NCI-H2029 (cell line): ENCODE results near the gene B4GALT2.

Experiments used
- DNase-seq: peaks from one replicate; lab custom pipeline; 2025; lab: John Stamatoyannopoulos, UW

B4GALT2 gene

DNA sequence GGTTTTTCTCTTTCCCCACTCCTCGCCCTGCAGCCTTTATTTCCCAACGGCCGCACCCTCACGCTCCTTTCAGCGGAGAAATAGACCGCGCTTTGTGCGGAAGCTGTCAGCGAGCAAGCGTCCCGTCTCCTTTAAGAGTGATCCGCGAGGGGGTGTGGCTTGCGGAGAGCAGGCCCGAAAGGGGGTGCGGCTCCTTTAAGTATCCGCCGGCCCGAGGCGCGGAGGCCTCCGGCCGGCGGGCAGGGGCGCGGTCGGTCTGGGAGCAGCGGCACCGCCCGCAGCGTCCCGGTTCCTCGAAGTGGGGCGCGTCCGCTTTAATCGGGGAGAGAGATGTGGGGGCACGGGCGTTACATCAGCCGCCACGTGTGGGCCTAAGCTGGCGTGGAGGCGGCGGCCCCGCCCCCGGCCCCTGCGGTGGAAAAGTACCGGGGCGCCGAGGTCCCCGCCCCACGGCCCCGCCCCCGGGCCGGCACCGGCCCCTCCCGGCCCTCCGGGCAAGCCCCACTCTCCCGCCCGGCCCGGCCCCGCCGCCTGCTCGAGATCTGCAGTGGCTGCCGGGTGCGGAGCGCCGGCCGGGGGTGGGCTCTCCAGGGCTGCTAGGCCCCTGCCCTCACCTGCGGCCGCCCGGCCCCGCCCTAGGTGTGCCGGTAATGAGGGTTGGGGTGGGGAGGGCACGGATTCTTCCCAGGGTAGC lies 51.0 kb downstream of the B4GALT2 start:
- peak; percentile 95 for DNase-seq

DNA sequence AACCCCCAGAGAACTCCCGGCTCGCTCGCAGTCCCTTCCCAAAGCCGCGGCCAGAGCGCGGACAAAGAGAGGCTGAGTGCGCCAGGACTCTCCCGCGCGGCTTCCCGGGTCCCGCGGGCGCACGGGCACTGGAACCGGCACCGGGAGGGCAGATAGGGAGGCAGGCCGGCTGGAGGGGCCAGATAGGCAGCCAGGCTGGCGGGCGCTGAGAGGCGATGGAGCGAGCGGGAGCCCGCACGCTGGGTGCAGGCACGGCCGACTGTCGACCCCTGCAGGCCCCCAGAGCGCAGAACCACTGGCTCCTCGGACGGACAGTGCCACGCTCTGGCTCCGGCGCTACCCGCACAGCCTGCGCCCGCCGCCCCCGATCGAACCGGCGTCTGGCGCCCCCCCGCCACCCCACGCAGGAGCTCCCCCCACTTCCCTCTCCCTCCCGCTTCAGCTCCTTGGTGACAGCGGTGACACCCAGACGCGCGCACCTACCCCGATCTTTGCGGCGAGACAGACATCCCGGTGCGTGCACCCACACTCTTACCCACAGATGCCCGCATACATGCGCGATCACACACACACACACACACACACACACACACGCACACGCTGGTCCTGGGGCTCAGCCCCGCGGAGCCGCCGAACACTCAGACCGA lies 51.7 kb downstream of the B4GALT2 start:
- DNase-seq: peak; percentile 55

DNA sequence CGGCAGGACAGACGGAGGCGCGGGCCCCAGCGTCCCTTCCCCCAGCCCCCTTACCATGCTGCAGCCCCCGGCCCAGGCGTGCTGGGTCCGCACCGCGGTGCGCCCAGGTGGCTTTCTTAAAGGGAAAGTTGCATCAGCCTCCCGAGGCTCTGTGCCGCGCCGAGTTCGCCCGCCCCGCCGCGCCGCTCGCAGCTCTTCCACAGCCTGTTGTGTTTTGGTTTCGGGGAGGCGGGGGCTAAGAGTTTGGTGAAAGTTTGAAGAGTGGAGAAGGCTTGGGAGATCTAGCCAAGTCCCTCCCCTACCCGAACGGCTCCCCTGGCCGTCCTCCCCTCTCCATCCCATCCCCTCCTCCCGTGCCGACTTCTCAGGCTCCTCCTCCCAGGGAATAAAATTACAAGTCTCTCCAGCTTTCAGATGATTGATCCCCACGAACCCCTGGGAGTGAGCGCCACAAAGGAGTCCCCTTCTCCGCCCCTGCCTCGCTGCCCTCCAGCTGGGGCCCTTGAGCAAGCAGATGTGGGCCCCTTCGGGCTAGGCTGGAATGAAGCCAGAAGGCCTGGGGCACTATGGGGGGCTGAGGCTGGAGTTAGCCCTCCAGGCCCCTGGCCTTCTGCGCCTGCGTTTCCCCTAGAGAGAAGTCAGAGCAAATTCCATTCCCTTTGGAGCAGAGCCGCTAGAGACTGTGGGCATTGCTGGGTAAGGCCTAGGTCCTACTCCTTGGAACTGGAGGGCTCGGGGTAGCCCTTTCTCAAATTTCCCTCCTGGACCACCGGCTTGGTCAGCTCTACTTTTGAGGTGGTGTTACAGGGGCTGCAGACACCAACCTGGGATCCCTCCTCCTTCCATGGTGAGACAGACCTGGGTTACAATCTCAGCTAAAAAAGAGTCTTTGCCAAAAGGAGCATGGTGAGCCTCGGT lies 52.5 kb downstream of the B4GALT2 start, which contains the start of gene SLC6A9:
TSS of gene SLC6A9 (minus strand) at position 211 of the 918 bp plus-strand sequence. CDS start 7,185 bp downstream, outside the sequence.
- no peak for DNase-seq

DNA sequence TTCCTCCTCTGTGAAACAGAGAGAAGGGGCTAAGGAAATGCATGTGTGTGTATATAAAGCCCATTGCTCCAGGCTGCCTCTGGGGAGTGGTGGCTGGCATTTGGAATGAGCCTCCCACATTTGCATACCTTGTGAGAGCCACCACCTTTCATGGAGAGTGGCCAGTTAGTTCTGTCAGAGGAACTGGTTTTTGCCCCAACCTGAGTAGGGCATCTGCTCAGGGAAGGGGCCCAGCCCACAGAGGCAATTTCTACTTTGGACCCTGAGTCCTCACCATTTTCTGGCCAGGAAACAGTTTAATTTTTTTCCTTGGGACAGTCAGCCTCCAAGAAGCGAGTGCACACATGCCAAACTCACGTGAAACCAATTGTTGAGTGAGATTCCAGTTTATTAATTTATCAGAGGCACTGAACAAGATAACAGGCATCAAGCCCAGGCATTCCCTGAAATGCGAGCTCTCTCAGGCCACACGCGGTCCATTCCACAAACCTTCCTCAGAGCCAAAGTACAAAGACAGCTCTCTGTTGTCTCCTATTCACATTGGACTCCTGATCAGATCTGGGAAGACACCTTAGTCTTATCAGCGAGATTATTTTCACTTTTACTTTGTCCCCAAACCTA lies 53.3 kb downstream of the B4GALT2 start:
- no peak for DNase-seq

- DNase-seq: no peak
Observed at GRCh38 chr1:44033041-44033575, 54.1 kb downstream of the B4GALT2 start.

DNA sequence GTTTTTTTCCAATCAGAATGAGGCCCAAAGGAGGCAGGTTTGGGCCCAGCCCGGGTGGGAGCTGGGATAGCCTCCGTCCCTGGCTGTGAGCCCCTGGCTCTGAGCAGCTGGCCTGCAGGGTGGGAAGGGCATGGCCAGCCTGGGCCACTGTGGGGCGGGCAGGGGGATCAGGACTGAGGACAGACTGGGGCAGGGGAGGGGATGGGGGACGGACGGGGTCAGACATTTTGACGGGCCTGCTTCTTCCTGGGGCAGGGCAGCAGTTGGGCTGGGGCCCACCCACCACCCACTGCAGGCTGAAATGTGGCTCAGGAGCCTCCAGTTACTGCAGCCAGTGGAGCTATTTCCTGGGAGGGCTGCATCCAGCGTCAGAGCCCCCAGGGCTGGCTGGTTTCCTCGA lies 54.7 kb downstream of the B4GALT2 start:
- DNase-seq: no peak

DNA sequence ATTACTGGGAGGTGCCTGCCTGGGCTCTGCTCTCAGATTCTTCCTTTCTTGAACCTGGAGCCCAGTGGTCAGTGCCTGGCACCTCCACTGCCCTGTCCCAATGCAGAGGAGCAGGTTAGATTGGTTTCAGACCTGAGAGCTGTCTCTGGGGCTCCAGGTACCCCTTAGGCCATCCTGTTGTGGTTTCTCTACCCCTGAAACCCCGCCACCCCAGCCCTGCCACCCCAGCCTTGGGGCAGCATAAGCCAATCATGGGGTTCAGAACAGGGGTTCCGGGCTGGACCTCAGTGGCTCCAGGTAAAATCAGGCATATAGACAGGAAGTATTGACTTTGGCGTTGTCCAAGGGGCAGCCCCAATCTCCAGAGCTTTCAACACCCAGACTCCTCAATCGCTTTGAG lies 55.4 kb downstream of the B4GALT2 start:
- DNase-seq: no peak

DNA sequence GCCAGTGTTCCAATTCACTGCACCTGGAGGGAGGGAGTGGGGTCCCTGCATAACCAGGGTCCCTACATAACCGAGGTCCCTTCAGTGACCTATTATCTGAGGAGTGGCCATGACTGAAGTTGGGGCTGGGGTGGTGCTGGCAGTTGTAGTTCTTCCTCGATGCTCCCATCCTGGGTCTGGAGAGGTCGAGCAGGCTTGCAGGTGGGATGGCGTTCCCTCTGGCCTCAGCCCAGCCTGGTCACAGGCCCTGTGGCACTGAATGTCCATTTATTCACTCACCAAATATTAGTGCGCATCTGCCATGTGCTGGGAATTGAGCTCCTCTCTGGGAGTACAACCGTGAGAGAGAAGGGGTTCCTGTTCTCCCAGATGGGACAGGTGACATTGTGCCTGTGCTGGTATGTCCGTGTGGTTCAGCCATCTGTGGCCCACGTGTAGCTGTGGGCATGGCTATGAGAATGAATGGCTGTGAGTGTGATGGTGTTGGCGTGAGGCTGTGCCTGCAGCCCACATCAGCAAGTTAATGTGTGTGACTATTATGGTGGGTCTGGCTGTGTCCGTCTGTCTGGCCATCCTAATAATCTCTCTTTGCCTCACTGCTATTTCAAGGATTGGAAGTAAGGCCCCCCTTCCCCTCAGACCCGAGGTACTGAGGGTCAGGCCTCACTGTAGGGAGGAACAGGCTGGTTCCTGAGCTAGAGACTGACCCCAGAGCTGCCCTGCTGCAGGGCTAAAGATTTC lies 56.1 kb downstream of the B4GALT2 start:
- DNase-seq: no peak

DNA sequence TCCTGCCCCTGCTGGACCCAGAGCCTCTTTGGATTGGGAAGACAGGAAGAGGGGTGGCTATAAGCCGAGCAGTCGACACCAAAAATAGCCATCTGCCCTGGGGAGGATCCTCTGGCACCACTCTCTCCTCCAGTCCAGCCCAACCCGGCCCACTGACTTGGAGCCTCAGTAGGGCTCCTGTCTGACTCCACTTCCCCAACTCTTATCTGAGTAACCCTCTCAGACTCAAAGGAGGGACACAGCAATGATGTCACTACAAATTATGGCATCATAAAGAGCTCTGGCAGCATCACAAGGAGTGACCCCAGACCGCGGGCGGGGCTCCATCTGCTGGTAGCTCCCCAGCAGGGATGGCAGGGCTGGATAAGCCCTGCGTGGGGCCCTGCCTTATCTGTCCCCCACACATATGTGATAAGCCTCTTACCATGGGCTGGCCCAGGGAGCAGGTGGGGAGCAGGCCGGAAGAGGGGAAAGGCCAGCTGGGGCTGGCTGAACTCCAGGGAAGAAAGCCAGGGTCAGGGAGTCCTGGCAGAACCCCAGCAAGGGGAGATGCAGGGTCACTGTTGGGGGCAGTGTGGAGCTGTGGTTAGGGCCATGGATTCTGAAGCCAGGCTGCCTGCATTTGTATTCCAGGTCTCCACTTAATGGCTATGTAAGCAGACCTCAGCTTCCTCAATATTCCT lies 56.9 kb downstream of the B4GALT2 start:
- no peak for DNase-seq

DNA sequence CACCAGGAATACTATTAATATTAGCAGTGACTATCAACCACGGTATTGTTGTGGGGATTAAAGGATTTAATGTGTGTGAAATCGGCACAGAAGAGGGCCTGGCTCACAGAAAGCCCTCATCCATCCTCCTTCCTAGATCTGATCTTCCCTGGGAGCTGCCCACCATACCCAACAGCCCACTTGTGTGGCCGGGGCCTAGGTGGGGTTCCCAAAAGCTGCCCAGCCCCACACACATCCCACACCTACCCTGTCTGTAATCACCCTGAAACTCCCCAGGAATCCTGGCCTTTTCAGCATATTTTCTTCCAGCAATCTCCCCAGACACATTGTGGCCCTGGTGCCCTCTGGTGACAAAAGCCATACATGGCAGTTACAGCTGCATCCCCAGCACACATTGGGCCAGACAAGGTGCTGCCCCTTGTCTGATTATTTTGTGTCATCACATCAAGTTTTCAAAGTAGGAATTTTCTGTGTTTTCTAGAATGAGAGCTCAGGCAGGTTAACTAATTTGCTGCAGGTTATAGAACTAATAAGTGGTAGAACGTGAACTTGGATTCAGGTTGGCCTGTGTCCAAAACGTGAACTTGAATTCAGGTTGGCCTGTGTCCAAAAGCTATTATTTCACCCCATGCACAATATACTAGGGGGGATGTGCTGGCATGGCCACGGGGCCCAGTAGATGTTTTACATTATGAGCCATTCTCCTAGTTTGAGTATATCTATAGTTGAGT lies 57.6 kb downstream of the B4GALT2 start:
- DNase-seq: peak; percentile 85

DNA sequence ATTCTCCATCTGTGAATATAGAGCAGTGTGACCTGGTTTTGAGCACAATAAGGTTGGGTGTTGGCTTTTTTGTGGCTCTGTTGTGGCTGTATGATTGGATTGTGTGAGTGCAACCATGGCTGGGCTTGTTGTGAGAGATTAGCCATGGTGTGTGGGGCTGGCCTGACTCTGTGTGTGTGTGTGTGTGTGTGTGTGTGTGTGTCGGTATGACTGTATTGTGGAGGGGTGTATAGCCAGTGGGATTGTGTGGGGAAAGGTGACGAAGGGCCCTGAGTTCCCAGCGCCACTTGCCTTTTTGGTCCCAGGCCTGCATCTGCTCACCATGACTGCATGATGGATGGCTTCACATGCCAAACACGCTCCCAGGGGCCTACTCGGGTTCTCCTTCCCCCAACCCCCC lies 58.1 kb downstream of the B4GALT2 start:
- no peak for DNase-seq

DNA sequence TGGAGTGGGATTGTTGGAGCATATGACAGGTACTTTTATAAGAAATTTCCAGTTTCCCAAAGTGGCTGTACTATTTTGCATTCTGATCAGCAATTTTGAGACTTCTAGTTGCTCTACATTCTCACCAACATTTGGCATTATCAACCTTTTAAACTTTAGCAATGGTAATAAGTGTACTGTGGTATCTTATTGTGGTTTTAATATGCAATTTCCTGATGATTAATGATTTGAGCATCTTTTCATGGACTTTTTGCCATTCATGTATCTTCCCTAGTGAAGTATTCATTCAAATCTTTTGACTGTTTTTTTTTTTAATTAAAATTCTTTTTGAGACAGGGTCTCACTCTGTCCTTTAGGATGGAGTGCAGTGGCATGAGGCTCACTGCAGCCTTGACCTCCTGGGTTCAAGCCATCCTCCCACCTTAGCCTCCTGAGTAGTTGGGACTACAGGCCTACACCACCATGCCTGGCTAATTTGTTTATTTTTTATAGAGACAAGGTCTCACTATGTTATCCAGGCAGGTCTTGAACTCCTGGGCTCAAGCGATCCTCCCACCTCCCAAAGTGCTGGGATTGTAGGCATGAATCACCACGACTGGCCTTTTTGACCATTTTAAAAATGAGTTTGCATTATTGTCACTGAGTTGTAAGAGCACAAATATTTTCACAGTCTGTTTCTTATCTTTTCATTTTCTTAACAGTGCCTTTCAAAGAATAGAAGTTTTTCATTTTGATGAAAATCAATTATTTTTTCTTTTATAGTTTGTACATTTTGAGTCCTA lies 60.1 kb downstream of the B4GALT2 start:
- DNase-seq: no peak

DNA sequence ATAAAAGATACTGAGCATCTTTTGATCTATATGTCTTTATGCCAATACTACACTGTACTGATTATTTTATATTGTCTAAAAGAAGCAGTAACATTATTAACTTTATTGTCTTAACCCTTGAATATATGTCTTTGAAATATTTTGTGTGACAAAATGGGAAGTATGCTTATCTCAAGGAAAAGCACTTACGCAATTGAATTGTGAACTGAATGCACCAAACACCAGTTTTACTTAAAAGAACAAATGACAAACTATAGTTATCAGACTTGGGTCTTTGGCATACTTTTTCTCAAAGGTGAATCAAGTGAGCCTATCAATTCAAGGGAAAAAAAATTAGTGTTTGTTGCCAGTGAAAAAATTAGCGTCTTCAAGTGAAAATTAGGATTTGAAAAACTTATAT lies 61.4 kb downstream of the B4GALT2 start:
- DNase-seq: no peak
